NCI-H1436 treated with DMSO at 0.1 percent for 48 hours (cell line): Measurements from ENCODE around the gene PRKAG2.

Source experiments
- DNase-seq: peaks from one replicate; lab custom pipeline; 2025; lab: John Stamatoyannopoulos, UW

PRKAG2 gene

GRCh38 chr7:151900986-151901621 lies 24.2 kb upstream of the PRKAG2 start:
- no peak for DNase-seq

- DNase-seq: no peak
Observed at GRCh38 chr7:151900591-151900985, 23.7 kb upstream of the PRKAG2 start.

- DNase-seq: no peak
Observed at GRCh38 chr7:151899513-151900360, 22.8 kb upstream of the PRKAG2 start.

- no peak for DNase-seq
Observed at GRCh38 chr7:151897951-151898686, 21.2 kb upstream of the PRKAG2 start.

- no peak for DNase-seq
Observed at GRCh38 chr7:151897161-151897731, 20.3 kb upstream of the PRKAG2 start.

GRCh38 chr7:151896486-151896885 lies 19.6 kb upstream of the PRKAG2 start:
- no peak for DNase-seq

GRCh38 chr7:151896086-151896485 lies 19.2 kb upstream of the PRKAG2 start:
- no peak for DNase-seq

GRCh38 chr7:151895631-151896031 lies 18.7 kb upstream of the PRKAG2 start:
- DNase-seq: no peak

GRCh38 chr7:151895008-151895630 lies 18.2 kb upstream of the PRKAG2 start:
- DNase-seq: no peak

- no peak for DNase-seq
Observed at GRCh38 chr7:151894111-151895007, 17.4 kb upstream of the PRKAG2 start.

- DNase-seq: no peak
Observed at GRCh38 chr7:151893405-151893923, 16.5 kb upstream of the PRKAG2 start.

- DNase-seq: no peak
Observed at GRCh38 chr7:151891753-151892152, 14.8 kb upstream of the PRKAG2 start.

GRCh38 chr7:151891182-151891581 lies 14.3 kb upstream of the PRKAG2 start:
- peak; percentile 6 for DNase-seq

- DNase-seq: no peak
Observed at GRCh38 chr7:151890355-151891004, 13.6 kb upstream of the PRKAG2 start.

GRCh38 chr7:151889406-151890354 lies 12.8 kb upstream of the PRKAG2 start:
- no peak for DNase-seq

GRCh38 chr7:151888079-151889067 lies 11.5 kb upstream of the PRKAG2 start:
- DNase-seq: no peak

- no peak for DNase-seq
Observed at GRCh38 chr7:151886783-151887182, 9.9 kb upstream of the PRKAG2 start.

GRCh38 chr7:151885202-151885580 lies 8.3 kb upstream of the PRKAG2 start:
- no peak for DNase-seq
